ENCODE measurements around the gene MUC2.

- TF ChIP-seq, protein P1, sequence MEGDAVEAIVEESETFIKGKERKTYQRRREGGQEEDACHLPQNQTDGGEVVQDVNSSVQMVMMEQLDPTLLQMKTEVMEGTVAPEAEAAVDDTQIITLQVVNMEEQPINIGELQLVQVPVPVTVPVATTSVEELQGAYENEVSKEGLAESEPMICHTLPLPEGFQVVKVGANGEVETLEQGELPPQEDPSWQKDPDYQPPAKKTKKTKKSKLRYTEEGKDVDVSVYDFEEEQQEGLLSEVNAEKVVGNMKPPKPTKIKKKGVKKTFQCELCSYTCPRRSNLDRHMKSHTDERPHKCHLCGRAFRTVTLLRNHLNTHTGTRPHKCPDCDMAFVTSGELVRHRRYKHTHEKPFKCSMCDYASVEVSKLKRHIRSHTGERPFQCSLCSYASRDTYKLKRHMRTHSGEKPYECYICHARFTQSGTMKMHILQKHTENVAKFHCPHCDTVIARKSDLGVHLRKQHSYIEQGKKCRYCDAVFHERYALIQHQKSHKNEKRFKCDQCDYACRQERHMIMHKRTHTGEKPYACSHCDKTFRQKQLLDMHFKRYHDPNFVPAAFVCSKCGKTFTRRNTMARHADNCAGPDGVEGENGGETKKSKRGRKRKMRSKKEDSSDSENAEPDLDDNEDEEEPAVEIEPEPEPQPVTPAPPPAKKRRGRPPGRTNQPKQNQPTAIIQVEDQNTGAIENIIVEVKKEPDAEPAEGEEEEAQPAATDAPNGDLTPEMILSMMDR (conservative IDR thresholded peaks at IDR 0.05), result no peak
- no peak for TF ChIP-seq ZFX (IDR thresholded peaks at IDR 0.05)
These were observed 37.7 kb upstream of the MUC2 start for GRCh38 chr11:1036931-1037330.

All from C4-2B (cell line).